Colon (tissue), 2 donors: ENCODE measurements around the gene SURF6.
"Not testable (repeated sequence)": the region's sequence is repeated elsewhere in the genome, so short reads cannot be mapped to it uniquely, and the experiment has no call there.

ENCODE experiments used
- FAIRE-seq: peaks from 2 replicates; lab custom pipeline; 2012; peaks lifted over from hg19 to GRCh38; lab: Jason Lieb, UNC
- donor health status: control.
- donor health status: control.

SURF6 gene

DNA sequence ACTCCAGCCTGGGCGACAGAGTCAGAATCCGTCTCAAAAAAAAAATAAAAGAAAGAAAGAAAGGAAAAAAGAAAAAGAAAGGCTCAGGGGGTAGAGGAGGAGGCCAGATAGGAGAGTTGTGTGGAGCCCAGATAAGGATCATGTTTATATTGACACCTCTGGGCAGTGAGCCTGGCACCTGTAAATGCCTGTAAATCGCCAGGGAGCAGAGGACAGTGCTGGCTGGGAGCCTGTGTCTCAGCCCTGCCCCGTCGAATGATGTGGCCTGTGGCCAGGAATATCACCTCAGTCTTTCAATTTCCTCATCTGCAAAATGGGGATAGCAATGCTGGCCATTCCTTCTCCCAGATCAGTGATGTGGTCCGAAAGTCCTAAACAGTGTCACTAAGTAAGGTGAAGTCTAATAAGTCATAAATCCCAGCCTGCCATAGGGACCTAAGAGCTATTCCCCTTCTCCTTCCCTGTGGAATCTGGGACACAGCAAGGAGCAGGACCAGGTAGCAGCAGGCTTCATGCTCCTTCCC, 50.7 kb downstream of the SURF6 start:
- FAIRE-seq = no peak

GRCh38 chr9:133284362-133284761, 51.6 kb downstream of the SURF6 start:
- FAIRE-seq = no peak

DNA sequence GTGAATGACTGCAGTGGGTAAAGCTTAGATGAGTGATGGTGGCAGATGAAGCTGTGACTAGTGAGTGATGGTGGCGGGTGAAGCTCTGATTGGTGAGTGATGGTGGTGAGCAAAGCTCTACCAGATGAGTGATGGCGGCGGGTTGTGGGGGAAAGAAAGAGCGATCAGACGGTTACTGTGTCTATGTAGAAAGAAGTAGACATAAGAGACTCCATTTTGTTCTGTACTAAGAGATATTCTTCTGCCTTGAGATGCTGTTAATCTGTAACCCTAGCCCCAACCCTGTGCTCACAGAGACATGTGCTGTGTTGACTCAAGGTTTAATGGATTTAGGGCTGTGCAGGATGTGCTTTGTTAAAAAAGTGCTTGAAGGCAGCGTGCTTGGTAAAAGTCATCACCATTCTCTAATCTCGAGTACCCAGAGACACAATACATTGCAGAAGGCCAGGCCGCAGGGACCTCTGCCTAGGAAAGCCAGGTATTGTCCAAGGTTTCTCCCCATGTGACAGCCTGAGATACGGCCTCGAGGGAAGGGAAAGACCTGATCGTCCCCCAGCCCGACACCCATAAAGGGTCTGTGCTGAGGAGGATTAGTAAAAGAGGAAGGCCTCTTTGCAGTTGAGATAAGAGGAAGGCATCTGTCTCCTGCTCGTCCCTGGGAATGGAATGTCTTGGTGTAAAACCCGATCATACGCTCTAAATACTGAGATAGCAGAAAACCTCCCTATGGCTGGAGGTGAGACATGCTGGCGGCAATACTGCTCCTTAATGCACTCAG, 52.5 kb downstream of the SURF6 start:
- not testable (repeated sequence) for FAIRE-seq

DNA sequence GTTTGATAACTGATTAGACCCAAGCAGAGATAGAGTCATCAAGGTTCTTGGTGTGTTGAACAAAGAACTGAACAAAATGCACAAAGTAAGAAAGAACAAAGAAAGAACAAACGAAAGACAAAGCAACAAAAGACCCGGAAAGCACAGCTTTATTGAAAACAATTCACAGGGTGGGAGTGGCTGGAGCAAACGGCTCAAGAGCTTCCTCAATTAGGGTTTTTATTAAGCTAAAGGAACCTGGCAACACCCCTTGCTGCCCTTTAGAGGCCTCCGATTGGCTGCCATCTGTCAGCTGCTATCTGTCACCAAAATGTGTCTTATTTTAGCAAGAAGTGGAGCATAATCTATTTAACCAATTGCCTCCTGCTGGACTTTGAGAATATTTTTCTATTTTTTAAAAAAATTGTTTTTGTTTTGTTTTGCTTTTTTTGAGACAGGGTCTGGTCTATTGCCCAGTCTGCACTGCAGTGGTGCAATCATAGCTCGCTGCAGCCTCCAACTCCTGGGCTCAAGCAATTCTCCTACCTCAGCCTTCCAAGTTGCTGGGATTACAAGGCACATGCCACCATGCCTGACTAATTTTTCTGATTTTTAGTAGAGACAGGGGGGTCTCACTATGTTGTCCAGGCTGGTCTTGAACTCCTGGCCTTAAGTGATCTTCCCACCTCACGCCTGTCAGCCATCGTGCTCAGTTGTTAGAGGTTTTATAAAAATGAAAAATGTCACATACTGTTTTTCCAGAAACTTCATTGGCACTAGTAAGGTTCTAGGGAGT, 53.3 kb downstream of the SURF6 start:
- FAIRE-seq = no peak

DNA sequence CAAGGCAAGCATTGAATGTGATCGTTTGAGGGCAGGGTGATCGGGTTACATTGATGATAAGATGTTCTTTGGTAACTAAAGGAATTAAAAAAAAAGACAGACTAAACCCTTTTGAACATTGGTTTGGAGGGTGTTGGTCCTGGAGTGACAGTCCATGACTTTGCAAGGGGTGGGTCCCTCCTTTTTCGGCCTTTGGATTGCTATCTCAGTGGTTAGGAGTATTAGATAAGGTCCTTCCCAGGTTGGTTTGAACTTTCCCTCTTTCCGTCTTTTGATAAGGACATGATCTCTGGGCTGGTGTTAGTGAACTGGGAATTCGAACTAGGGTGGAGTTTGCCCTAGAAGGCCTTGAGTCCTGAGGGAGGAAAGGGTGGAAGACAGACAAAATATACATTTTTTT, 55.6 kb downstream of the SURF6 start:
- no peak for FAIRE-seq
